ENCODE data around the gene USP4.
"Not testable (repeated sequence)": the region's sequence is repeated elsewhere in the genome, so short reads cannot be mapped to it uniquely, and the experiment has no call there.

The USP4 gene

GRCh38 chr3:49260806-49261324 lies 79.0 kb downstream of the USP4 start:
- Mint-ChIP-seq H3K27ac (peak overlapping the region; percentile 79), H3K27me3 (no peaks in the 10 kb centered on the region), H3K4me1 (ENCODE audit: low read depth) (peaks cover 13% of the 10 kb centered on the region), H3K9me3 (no peaks in the 10 kb centered on the region), H3K4me3 (no peak overlapping the region), H3K36me3 (ENCODE audit: low read depth) (no peaks in the 10 kb centered on the region)
- no peak for DNase-seq

GRCh38 chr3:49257187-49257586 lies 82.7 kb downstream of the USP4 start:
- Mint-ChIP-seq H3K27me3 (no peaks in the 10 kb centered on the region), H3K9me3 (no peaks in the 10 kb centered on the region), H3K36me3 (ENCODE audit: low read depth) (no peaks in the 10 kb centered on the region), H3K27ac (no peak overlapping the region), H3K4me3 (no peak overlapping the region), H3K4me1 (ENCODE audit: low read depth) (peaks cover 13% of the 10 kb centered on the region)
- no peak for DNase-seq

GRCh38 chr3:49255718-49256511 lies 83.9 kb downstream of the USP4 start:
- DNase-seq: no peak
- H3K4me3 Mint-ChIP-seq: no peak overlapping the region
- H3K27me3 Mint-ChIP-seq: no peaks in the 10 kb centered on the region
- no peaks in the 10 kb centered on the region for H3K36me3 Mint-ChIP-seq (ENCODE audit: low read depth)
- peaks cover 7% of the 10 kb centered on the region for H3K4me1 Mint-ChIP-seq (ENCODE audit: low read depth)
- no peak overlapping the region for H3K27ac Mint-ChIP-seq
- H3K9me3 Mint-ChIP-seq: no peaks in the 10 kb centered on the region

- Mint-ChIP-seq H3K36me3 (ENCODE audit: low read depth) (no peaks in the 10 kb centered on the region), H3K27me3 (no peaks in the 10 kb centered on the region), H3K4me3 (no peak overlapping the region), H3K4me1 (ENCODE audit: low read depth) (no peaks in the 10 kb centered on the region), H3K9me3 (no peaks in the 10 kb centered on the region), H3K27ac (no peak overlapping the region)
- DNase-seq: no peak
Measured at GRCh38 chr3:49255112-49255511, 84.7 kb downstream of the USP4 start.

GRCh38 chr3:49253512-49253911 lies 86.3 kb downstream of the USP4 start:
- no peaks in the 10 kb centered on the region for H3K4me1 Mint-ChIP-seq (ENCODE audit: low read depth)
- H3K4me3 Mint-ChIP-seq: no peak overlapping the region
- H3K36me3 Mint-ChIP-seq (ENCODE audit: low read depth): no peaks in the 10 kb centered on the region
- DNase-seq: no peak
- no peak overlapping the region for H3K27ac Mint-ChIP-seq
- no peaks in the 10 kb centered on the region for H3K27me3 Mint-ChIP-seq
- H3K9me3 Mint-ChIP-seq: no peaks in the 10 kb centered on the region

GRCh38 chr3:49248840-49249227 lies 91.0 kb downstream of the USP4 start:
- no peak for DNase-seq

GRCh38 chr3:49244581-49245205 lies 95.2 kb downstream of the USP4 start:
- Mint-ChIP-seq H3K4me3 (no peak overlapping the region), H3K27me3 (no peaks in the 10 kb centered on the region), H3K27ac (no peak overlapping the region), H3K9me3 (no peaks in the 10 kb centered on the region), H3K36me3 (ENCODE audit: low read depth) (no peaks in the 10 kb centered on the region), H3K4me1 (ENCODE audit: low read depth) (no peaks in the 10 kb centered on the region)
- no peak for DNase-seq

More at GRCh38 chr3:49248840-49249227, 91.0 kb downstream of the USP4 start:
- no peaks in the 10 kb centered on the region for H3K9me3 Mint-ChIP-seq
- H3K4me3 Mint-ChIP-seq: no peak overlapping the region
- H3K4me1 Mint-ChIP-seq (ENCODE audit: low read depth): no peaks in the 10 kb centered on the region
- no peaks in the 10 kb centered on the region for H3K27me3 Mint-ChIP-seq
- H3K27ac Mint-ChIP-seq: no peak overlapping the region
- no peaks in the 10 kb centered on the region for H3K36me3 Mint-ChIP-seq (ENCODE audit: low read depth)

GRCh38 chr3:49240091-49240490 lies 99.8 kb downstream of the USP4 start:
- H3K4me3 Mint-ChIP-seq; H3K27me3 Mint-ChIP-seq; H3K4me1 Mint-ChIP-seq (ENCODE audit: low read depth); DNase-seq; H3K27ac Mint-ChIP-seq; H3K36me3 Mint-ChIP-seq (ENCODE audit: low read depth); H3K9me3 Mint-ChIP-seq: not testable (repeated sequence)

GRCh38 chr3:49238274-49239127 lies 101.4 kb downstream of the USP4 start:
- Mint-ChIP-seq H3K4me3 (no peak overlapping the region), H3K27ac (no peak overlapping the region), H3K27me3 (no peaks in the 10 kb centered on the region), H3K36me3 (ENCODE audit: low read depth) (no peaks in the 10 kb centered on the region), H3K4me1 (ENCODE audit: low read depth) (no peaks in the 10 kb centered on the region), H3K9me3 (peaks cover 15% of the 10 kb centered on the region)
- no peak for DNase-seq

- H3K27me3 Mint-ChIP-seq: no peaks in the 10 kb centered on the region
- peaks cover 23% of the 10 kb centered on the region for H3K9me3 Mint-ChIP-seq
- H3K36me3 Mint-ChIP-seq (ENCODE audit: low read depth): no peaks in the 10 kb centered on the region
- no peak overlapping the region for H3K27ac Mint-ChIP-seq
- H3K4me3 Mint-ChIP-seq: no peak overlapping the region
- no peaks in the 10 kb centered on the region for H3K4me1 Mint-ChIP-seq (ENCODE audit: low read depth)
- no peak for DNase-seq
Measured at GRCh38 chr3:49237344-49237743, 102.5 kb downstream of the USP4 start.

- no peak overlapping the region for H3K4me3 Mint-ChIP-seq
- no peak overlapping the region for H3K27ac Mint-ChIP-seq
- H3K4me1 Mint-ChIP-seq (ENCODE audit: low read depth): no peaks in the 10 kb centered on the region
- DNase-seq: no peak
- no peaks in the 10 kb centered on the region for H3K27me3 Mint-ChIP-seq
- H3K9me3 Mint-ChIP-seq: peaks cover 27% of the 10 kb centered on the region
- no peaks in the 10 kb centered on the region for H3K36me3 Mint-ChIP-seq (ENCODE audit: low read depth)
Measured at GRCh38 chr3:49236226-49236625, 103.6 kb downstream of the USP4 start.

GRCh38 chr3:49228817-49229216 lies 111.0 kb downstream of the USP4 start:
- H3K4me1 Mint-ChIP-seq (ENCODE audit: low read depth); H3K4me3 Mint-ChIP-seq; DNase-seq; H3K36me3 Mint-ChIP-seq (ENCODE audit: low read depth); H3K27me3 Mint-ChIP-seq; H3K27ac Mint-ChIP-seq: not testable (repeated sequence)
- H3K9me3 Mint-ChIP-seq: peaks cover 60% of the 10 kb centered on the region
